Testis (tissue), 3 donors: Measurements from ENCODE around the gene GIPC2. TPM values are rescaled to one million over a fixed set of nuclear protein-coding genes. Genes with fewer than 3 reads are reported as not detected.

ENCODE experiments used
- DNase-seq: peaks from one replicate; pipeline ENCODE4 v3.0.0-alpha.2; 2019
- H3K27ac ChIP-seq, 2 donors: fragments of 200-600 bp; sonication (generic); one replicate each; pipeline ENCODE4 v1.5.1; 2019
- H3K27me3 ChIP-seq: fragments of 200-600 bp; sonication (generic); one replicate; pipeline ENCODE4 v1.5.1; 2019
- H3K36me3 ChIP-seq: fragments of 200-600 bp; sonication (generic); one replicate; pipeline ENCODE4 v1.5.1; 2017; ENCODE audit warnings: low read depth; ENCODE audit errors: missing control alignments
- H3K4me1 ChIP-seq: fragments of 200-600 bp; sonication (generic); one replicate; pipeline ENCODE4 v1.5.1; 2019
- H3K4me3 ChIP-seq, 2 donors: fragments of 200-600 bp; sonication (generic); one replicate each; pipeline ENCODE4 v1.5.1; 2017 to 2019
- H3K9me3 ChIP-seq: fragments of 200-600 bp; sonication (generic); one replicate; pipeline ENCODE4 v1.5.1; 2017
- CTCF ChIP-seq, 3 experiments: fragments of 450-650 bp in 2 of 3; fragments of 200-600 bp in 1 of 3; sonication (generic) in 1 of 3; IDR thresholded peaks; one replicate each; pipeline ENCODE4 v1.5.1; 2016 to 2019; ENCODE audit warnings: antibody characterized with exemption in 3 of 3, mild to moderate bottlenecking in 2 of 3, moderate library complexity in 1 of 3
- POLR2A ChIP-seq: fragments of 450-650 bp; IDR thresholded peaks from one replicate; pipeline ENCODE4 v1.6.1; 2017; ENCODE audit warnings: antibody characterized with exemption, mild to moderate bottlenecking, moderate library complexity
- WGBS, 2 donors: methylation state at CpG; one replicate each; pipeline ENCODE4 v1.1.5; 2018; 5-methylcytosine and 5-hydroxymethylcytosine counted together
- intact Hi-C: fragments of 100-400 bp; cut with DNase I; formaldehyde crosslinking; loops from one replicate; pipeline ENCODE4 v1.15.1; 2023; ENCODE audit warnings: low total_unique reads
- polyA plus RNA-seq: library from polyadenylated mRNA; stranded (reverse); fragments of 350-450 nt; fragmentation: Illumina TruSeq; extraction: RNeasy Lipid Tissue Mini Kit (QIAGEN cat#74804); gene quantifications from one replicate; pipeline ENCODE4 v1.2.3, GENCODE V29; 2014; ENCODE audit warnings: low read depth, low replicate concordance; ENCODE audit not compliant: insufficient read depth
- total RNA-seq, 2 donors: library from RNA; depleted of rRNA; stranded (reverse); fragments of >200 nt; gene quantifications; one replicate each; pipeline ENCODE4 v1.2.3, GENCODE V29; 2016

GIPC2 gene
- total and polyA plus RNA-seq, 3 donors from 2014 or later = 1.9 to 2.4 (median 2.0) TPM

GRCh38 chr1:78033797-78034172 is 12.0 kb upstream of the GIPC2 start:
- no peak overlapping the region for H3K4me3 ChIP-seq
- H3K4me1 ChIP-seq = no peaks in the 10 kb centered on the region
- no peak for TF ChIP-seq CTCF (IDR thresholded peaks at IDR 0.05)
- no peak for TF ChIP-seq POLR2A
- WGBS, 2 donors = 79 to 85% methylated on average over 3 of the region's 3 CpGs
- DNase-seq = no peak
- no peaks in the 10 kb centered on the region for H3K27me3 ChIP-seq
- no peaks in the 10 kb centered on the region for H3K36me3 ChIP-seq
- H3K27ac ChIP-seq = no peak overlapping the region
- intact Hi-C loops = no loop called here
- H3K9me3 ChIP-seq = no peaks in the 10 kb centered on the region

- Histone ChIP-seq H3K4me3 (no peak overlapping the region), H3K27ac (no peak overlapping the region), H3K36me3 (no peaks in the 10 kb centered on the region), H3K4me1 (no peaks in the 10 kb centered on the region), H3K9me3 (no peaks in the 10 kb centered on the region), H3K27me3 (no peaks in the 10 kb centered on the region)
- intact Hi-C loops = no loop called here
- 93 to 95% methylated on average over 2 of the region's 2 CpGs for WGBS, 2 donors
- TF ChIP-seq CTCF (IDR thresholded peaks at IDR 0.05) (no peak), POLR2A (no peak)
- DNase-seq = no peak
Measured at GRCh38 chr1:78035121-78035520, 10.6 kb upstream of the GIPC2 start.

- no peaks in the 10 kb centered on the region for H3K4me1 ChIP-seq
- H3K9me3 ChIP-seq = no peaks in the 10 kb centered on the region
- DNase-seq = no peak
- WGBS, 2 donors = 77 to 78% methylated on average over 5 of the region's 5 CpGs
- H3K27me3 ChIP-seq = no peaks in the 10 kb centered on the region
- no peak overlapping the region for H3K4me3 ChIP-seq
- no peaks in the 10 kb centered on the region for H3K36me3 ChIP-seq
- H3K27ac ChIP-seq = no peak overlapping the region
- intact Hi-C loops = no loop called here
- no peak for TF ChIP-seq CTCF (IDR thresholded peaks at IDR 0.05)
Measured at GRCh38 chr1:78036450-78036849, 9.3 kb upstream of the GIPC2 start.

GRCh38 chr1:78038071-78038470 is 7.7 kb upstream of the GIPC2 start:
- TF ChIP-seq POLR2A (no peak), CTCF (IDR thresholded peaks at IDR 0.05) (no peak)
- WGBS, 2 donors = 76 to 80% methylated on average over 2 of the region's 2 CpGs
- H3K27ac ChIP-seq = no peak overlapping the region

GRCh38 chr1:78038491-78038939 is 7.3 kb upstream of the GIPC2 start:
- Histone ChIP-seq H3K4me1 (no peaks in the 10 kb centered on the region), H3K4me3 (no peak overlapping the region), H3K36me3 (no peaks in the 10 kb centered on the region), H3K27me3 (no peaks in the 10 kb centered on the region), H3K9me3 (no peaks in the 10 kb centered on the region), H3K27ac (no peak overlapping the region)
- TF ChIP-seq POLR2A = no peak
- TF ChIP-seq CTCF (IDR thresholded peaks at IDR 0.05) = no peak
- intact Hi-C loops = no loop called here
- no peak for DNase-seq

More at GRCh38 chr1:78038071-78038470, 7.7 kb upstream of the GIPC2 start:
- no peak for DNase-seq
- H3K4me3 ChIP-seq = no peak overlapping the region
- H3K4me1 ChIP-seq = no peaks in the 10 kb centered on the region
- no peaks in the 10 kb centered on the region for H3K27me3 ChIP-seq
- no peaks in the 10 kb centered on the region for H3K9me3 ChIP-seq
- H3K36me3 ChIP-seq = no peaks in the 10 kb centered on the region
- intact Hi-C loops = no loop called here
